HG03280 (cell line): ENCODE results near the gene NOC2L.
"Not testable (repeated sequence)": the region's sequence is repeated elsewhere in the genome, so short reads cannot be mapped to it uniquely, and the experiment has no call there.

Experiments used
- ATAC-seq: cut with Tn5 transposase; IDR thresholded peaks from one replicate; pipeline ENCODE4 v1.9.1; 2021; ENCODE audit warnings: mild to moderate bottlenecking, moderate library complexity; ENCODE audit not compliant: unreplicated experiment

Gene NOC2L

GRCh38 chr1:905811-906599, 53.1 kb downstream of the NOC2L start:
- no peak for ATAC-seq

- no peak for ATAC-seq
Observed at GRCh38 chr1:905071-905749, 53.8 kb downstream of the NOC2L start.

GRCh38 chr1:904310-904950, 54.6 kb downstream of the NOC2L start:
- peak; percentile 66 for ATAC-seq

GRCh38 chr1:903721-904271, 55.3 kb downstream of the NOC2L start:
- no peak for ATAC-seq

GRCh38 chr1:903305-903704, 55.8 kb downstream of the NOC2L start:
- no peak for ATAC-seq

- no peak for ATAC-seq
Observed at GRCh38 chr1:902802-903201, 56.3 kb downstream of the NOC2L start.

GRCh38 chr1:901108-901859, 57.8 kb downstream of the NOC2L start:
- ATAC-seq, result no peak

- ATAC-seq, result no peak
Observed at GRCh38 chr1:899636-900317, 59.3 kb downstream of the NOC2L start.

GRCh38 chr1:897951-898350, 61.1 kb downstream of the NOC2L start:
- ATAC-seq, result not testable (repeated sequence)

GRCh38 chr1:897226-897625, 61.8 kb downstream of the NOC2L start:
- ATAC-seq, result no peak
